Neural crest cell (in vitro differentiated cells): ENCODE measurements around the gene STKLD1. TPM values are rescaled to one million over a fixed set of nuclear protein-coding genes. Genes with fewer than 3 reads are reported as not detected.
A peak's percentile ranks its signal among the peaks of the same experiment; 100 is the strongest.

ENCODE experiments used
- DNase-seq: peaks from one replicate; pipeline ENCODE4 v3.0.0; 2021; ENCODE audit warnings: low read depth, mixed read lengths, low spot score
- H3K27ac Mint-ChIP-seq: one replicate; pipeline ENCODE4 v1.8.0; 2021; ENCODE audit warnings: mild to moderate bottlenecking, mixed read lengths; ENCODE audit not compliant: unreplicated experiment
- H3K27me3 Mint-ChIP-seq: 2 replicates; pipeline ENCODE4 v1.8.0; 2021; ENCODE audit warnings: low read depth, mild to moderate bottlenecking, mixed read lengths
- H3K36me3 Mint-ChIP-seq: 2 replicates; pipeline ENCODE4 v1.8.0; 2021; ENCODE audit warnings: low read depth, mild to moderate bottlenecking, mixed read lengths
- H3K4me1 Mint-ChIP-seq: 2 replicates; pipeline ENCODE4 v1.8.0; 2021; ENCODE audit warnings: mixed read lengths
- H3K4me3 Mint-ChIP-seq: one replicate; pipeline ENCODE4 v1.8.0; 2021; ENCODE audit warnings: mild to moderate bottlenecking, mixed read lengths
- H3K9me3 Mint-ChIP-seq: 2 replicates; pipeline ENCODE4 v1.8.0; 2021; ENCODE audit warnings: mixed read lengths
- total RNA-seq: library from RNA; stranded (reverse); gene quantifications from 2 replicates; pipeline ENCODE4 v1.2.1, GENCODE V29; 2021
- TF ChIP-seq, protein P1 (sequence below): fragments of 200-600 bp; sonication (generic); conservative IDR thresholded peaks from 2 replicates; pipeline ENCODE4 v1.5.0; 2021; ENCODE audit warnings: antibody characterized with exemption, mild to moderate bottlenecking

The STKLD1 gene
- total RNA-seq, 1 donor from 2014 or later, result 2.9 TPM

- no peak for DNase-seq
- H3K4me3 Mint-ChIP-seq, result peak overlapping the region; percentile 12
- no peaks in the 10 kb centered on the region for H3K9me3 Mint-ChIP-seq
- TF ChIP-seq, protein P1, sequence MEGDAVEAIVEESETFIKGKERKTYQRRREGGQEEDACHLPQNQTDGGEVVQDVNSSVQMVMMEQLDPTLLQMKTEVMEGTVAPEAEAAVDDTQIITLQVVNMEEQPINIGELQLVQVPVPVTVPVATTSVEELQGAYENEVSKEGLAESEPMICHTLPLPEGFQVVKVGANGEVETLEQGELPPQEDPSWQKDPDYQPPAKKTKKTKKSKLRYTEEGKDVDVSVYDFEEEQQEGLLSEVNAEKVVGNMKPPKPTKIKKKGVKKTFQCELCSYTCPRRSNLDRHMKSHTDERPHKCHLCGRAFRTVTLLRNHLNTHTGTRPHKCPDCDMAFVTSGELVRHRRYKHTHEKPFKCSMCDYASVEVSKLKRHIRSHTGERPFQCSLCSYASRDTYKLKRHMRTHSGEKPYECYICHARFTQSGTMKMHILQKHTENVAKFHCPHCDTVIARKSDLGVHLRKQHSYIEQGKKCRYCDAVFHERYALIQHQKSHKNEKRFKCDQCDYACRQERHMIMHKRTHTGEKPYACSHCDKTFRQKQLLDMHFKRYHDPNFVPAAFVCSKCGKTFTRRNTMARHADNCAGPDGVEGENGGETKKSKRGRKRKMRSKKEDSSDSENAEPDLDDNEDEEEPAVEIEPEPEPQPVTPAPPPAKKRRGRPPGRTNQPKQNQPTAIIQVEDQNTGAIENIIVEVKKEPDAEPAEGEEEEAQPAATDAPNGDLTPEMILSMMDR, result no peak
- peaks cover 40% of the 10 kb centered on the region for H3K27me3 Mint-ChIP-seq
- H3K27ac Mint-ChIP-seq, result no peak overlapping the region
- H3K4me1 Mint-ChIP-seq, result no peaks in the 10 kb centered on the region
- peaks cover 6% of the 10 kb centered on the region for H3K36me3 Mint-ChIP-seq
These were observed 51.6 kb downstream of the STKLD1 start for GRCh38 chr9:133427658-133428348.

- TF ChIP-seq, protein P1, result no peak
- peaks cover 6% of the 10 kb centered on the region for H3K36me3 Mint-ChIP-seq
- no peaks in the 10 kb centered on the region for H3K4me1 Mint-ChIP-seq
- H3K27me3 Mint-ChIP-seq, result peaks cover 40% of the 10 kb centered on the region
- no peak overlapping the region for H3K27ac Mint-ChIP-seq
- DNase-seq, result no peak
- no peak overlapping the region for H3K4me3 Mint-ChIP-seq
- no peaks in the 10 kb centered on the region for H3K9me3 Mint-ChIP-seq
These were observed 52.5 kb downstream of the STKLD1 start for GRCh38 chr9:133428617-133429101.

DNA sequence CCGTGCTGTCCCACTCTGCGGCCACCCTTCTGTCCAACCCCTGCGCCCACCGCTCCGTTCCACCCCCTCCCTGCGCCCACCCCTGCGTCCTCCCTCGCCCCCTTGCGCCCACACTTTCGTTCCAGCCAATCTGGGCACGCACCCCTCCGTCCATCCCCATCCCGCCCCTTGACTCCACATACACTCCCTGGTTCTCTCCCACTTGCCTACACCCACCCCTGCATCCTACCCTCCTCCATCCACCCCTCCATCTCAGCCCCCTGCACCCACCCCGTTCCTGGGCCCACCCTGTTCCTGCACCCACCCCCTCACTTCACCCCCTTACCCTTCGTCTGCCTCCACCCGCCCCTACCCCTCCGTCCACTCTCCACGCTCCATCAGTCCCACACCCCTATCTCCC is 53.0 kb downstream of the STKLD1 start:
- H3K27me3 Mint-ChIP-seq, result peaks cover 40% of the 10 kb centered on the region
- TF ChIP-seq, protein P1, result no peak
- H3K4me1 Mint-ChIP-seq, result no peaks in the 10 kb centered on the region
- peaks cover 6% of the 10 kb centered on the region for H3K36me3 Mint-ChIP-seq
- no peak for DNase-seq
- H3K9me3 Mint-ChIP-seq, result no peaks in the 10 kb centered on the region
- H3K27ac Mint-ChIP-seq, result no peak overlapping the region
- no peak overlapping the region for H3K4me3 Mint-ChIP-seq

GRCh38 chr9:133429641-133430161 is 53.5 kb downstream of the STKLD1 start:
- Mint-ChIP-seq H3K36me3 (peaks cover 6% of the 10 kb centered on the region), H3K27ac (no peak overlapping the region), H3K4me3 (no peak overlapping the region), H3K27me3 (peaks cover 40% of the 10 kb centered on the region), H3K4me1 (no peaks in the 10 kb centered on the region), H3K9me3 (no peaks in the 10 kb centered on the region)
- TF ChIP-seq, protein P1, result peak; percentile 62
- peak; percentile 45 for DNase-seq

DNA sequence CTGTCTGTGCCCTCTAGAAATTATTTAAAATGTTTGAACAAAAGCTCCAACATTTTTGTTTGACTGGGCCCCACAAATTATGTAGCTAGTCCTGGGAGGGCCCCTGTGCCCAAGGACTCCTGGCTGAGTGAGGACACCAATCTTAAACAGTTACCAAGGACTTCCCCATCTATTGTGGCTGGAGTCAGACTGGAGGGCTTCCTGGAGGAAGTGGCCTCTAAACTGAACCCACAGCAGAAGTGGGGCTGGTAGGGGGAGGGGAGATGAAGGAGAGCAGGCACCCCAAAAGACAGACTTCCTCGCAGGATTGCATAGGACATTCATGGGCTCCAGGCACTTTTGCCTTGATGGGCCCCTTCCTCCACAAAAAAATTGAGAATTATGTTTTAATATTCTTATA is 54.1 kb downstream of the STKLD1 start:
- no peaks in the 10 kb centered on the region for H3K4me1 Mint-ChIP-seq
- TF ChIP-seq, protein P1, result no peak
- no peak for DNase-seq
- H3K9me3 Mint-ChIP-seq, result no peaks in the 10 kb centered on the region
- peaks cover 6% of the 10 kb centered on the region for H3K36me3 Mint-ChIP-seq
- peak overlapping the region; percentile 22 for H3K4me3 Mint-ChIP-seq
- no peak overlapping the region for H3K27ac Mint-ChIP-seq
- peaks cover 40% of the 10 kb centered on the region for H3K27me3 Mint-ChIP-seq
